NOMO-1 treated with DMSO at 0.1 percent for 48 hours (cell line): ENCODE results near the gene TNFRSF1B.

Experiments
- DNase-seq: peaks from one replicate; lab custom pipeline; 2025; ENCODE audit not compliant: unreplicated experiment; lab: John Stamatoyannopoulos, UW

TNFRSF1B gene

DNA sequence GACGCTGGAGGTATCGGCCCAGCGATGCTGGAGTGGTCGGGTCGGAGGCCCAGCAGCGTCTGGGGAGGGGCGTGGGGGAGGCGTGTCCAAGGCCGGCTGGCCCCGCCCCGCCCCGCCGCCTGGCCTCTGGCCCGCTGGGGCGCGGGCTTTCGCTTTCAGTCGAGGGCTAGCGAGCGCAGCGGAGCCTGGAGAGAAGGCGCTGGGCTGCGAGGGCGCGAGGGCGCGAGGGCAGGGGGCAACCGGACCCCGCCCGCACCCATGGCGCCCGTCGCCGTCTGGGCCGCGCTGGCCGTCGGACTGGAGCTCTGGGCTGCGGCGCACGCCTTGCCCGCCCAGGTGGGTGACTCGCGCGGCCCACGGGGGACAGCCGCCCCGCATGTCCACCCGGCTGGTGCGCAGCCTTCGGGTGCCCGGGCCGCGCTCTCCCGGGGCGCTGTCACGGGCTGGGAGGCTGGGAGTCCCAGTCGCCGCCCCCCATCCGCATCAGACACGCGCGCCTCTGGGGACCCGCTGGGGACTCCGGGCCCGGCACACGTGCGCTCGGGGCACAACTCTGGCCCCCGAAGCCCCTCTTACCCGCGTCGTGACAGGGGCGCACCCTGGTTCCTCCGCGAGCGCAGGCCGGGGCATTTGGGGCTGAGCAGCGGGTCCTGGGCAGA, at the start of gene TNFRSF1B:
Gene TNFRSF1B (plus strand): TSS at position 158 of the 659 bp plus-strand sequence. CDS start 101 bp downstream, at position 259.
- DNase-seq = peak; percentile 47

DNA sequence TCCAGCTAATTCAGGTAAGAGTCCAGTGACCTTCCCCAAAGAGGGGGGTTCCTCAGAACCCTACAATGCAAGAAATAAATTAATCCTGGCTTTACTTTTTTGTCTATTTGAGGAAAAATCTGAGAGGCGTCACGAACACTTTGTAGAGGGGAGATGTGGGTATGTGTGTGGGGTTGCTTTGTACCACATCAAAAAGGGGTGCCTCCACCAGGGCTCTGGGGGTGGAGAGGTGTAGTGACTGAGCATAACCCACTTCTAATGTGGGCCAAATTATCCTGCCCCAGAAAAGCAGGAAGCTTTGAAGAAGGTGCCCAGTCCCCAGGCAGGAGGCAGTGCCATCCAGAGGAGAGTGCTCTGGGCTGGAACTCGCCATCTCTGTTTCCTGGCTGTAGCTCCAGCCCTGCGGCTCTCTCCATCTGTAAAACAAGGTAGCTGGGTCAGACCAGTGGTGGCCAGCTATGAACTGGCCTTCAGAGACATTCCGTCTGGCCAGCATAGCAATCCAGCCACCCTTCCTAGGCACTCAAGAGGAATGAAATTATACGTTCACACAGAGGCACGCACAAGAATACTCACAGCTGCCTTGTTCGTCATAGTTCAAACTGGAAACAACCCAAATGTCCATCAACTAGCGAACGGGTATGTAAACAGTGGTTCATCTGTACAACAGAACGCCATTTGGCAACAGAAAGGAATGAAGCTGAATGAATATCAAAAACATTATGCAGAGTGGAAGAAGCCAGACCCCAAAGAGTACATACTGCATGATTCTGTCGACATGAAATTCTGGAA, 45.4 kb upstream of the TNFRSF1B start:
- no peak for DNase-seq

DNA sequence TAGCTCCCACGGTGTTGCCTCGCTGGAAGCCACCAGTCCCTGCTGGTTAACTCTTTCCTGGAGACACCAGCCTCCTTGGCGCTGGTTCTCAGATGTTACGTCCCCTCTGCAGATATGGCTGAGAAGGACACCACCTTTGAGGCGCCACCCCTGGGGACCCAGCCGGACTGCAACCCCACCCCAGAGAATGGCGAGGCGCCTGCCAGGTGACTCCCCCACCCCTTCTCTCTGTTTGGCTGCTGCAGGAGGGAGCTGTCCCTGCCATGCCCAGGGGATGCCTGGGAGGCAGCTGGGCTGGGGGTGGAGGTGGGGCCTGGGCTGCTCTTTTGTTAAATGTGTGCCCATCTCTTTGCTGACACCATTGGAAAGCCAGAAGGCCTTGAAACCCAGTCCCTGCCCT, 43.6 kb upstream of the TNFRSF1B start:
- no peak for DNase-seq

DNA sequence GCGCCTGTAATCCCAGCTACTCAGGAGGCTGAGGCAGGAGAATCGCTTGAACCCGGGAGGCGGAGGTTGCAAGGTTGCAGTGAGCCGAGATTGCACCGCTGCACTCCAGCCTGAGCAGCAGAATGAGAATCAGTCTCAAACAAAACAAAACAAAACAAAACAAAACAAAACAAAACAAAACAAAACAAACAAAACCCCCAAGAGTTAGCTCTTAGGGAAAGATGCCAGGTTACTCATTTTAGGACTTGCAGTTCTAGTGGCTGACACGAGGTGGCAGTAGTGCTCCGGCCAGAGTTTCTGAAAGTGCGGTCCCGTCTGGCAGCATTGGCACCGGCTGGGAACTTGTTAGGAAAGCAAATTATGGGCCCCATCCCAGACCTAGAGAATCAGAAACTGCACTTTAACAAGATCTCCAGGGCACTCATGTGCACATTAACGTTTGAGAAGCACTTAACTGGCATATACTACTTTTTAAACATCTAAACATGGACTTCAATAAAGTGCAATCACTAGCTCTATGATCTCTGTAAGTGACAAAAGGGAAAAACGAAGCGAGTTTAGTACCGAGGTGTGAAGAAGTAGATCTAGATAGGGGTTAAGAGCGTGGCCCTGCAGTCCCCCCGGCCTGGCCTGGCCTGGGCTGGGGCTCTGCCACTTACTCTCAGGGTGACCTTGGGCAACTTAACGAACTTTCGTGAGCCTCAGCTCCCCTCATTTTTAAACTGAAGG, 41.9 kb upstream of the TNFRSF1B start:
- peak; percentile 62 for DNase-seq

DNA sequence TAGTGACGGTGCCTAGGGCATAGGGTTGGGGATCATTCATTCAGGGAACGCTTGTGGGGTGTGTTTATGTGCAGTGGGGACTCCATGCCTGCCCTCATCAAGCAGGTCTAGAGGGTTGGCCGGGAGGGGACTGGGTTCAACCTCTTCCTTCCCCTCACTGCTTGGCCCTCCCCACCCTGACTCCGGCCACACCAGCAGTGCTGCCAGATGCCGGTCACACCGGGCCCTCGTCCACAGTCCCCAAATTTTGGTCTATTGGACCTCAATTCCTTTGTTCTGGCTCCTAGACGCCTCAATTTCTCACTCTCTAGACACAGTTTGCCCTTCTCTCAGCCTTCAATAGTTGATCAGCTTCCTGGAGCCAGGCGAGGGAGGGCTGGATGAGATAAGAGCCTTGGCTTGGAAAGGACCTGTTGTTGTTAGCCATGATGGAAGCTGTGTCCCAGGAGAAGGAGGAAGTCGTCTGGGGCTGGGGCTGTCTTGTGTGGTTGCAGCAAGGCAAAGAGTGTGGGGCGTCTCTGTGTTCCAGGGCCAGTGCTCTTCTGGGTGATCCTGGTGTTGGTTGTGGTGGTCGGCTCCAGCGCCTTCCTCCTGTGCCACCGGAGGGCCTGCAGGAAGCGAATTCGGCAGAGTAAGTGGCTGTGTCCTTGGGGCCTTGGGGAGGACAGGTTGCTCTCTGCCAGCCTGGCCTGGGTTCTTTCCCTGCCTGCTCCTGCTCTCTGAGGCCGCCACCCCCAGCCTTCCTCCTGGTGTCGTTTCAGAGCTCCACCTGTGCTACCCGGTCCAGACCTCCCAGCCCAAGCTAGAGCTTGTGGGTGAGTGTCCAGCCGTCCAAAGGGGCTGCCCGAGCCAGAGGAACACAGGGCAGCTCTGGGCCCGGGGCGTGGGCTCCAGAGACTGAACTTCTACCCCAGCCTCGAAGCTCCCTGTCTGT, 41.1 kb upstream of the TNFRSF1B start:
- DNase-seq = no peak

DNA sequence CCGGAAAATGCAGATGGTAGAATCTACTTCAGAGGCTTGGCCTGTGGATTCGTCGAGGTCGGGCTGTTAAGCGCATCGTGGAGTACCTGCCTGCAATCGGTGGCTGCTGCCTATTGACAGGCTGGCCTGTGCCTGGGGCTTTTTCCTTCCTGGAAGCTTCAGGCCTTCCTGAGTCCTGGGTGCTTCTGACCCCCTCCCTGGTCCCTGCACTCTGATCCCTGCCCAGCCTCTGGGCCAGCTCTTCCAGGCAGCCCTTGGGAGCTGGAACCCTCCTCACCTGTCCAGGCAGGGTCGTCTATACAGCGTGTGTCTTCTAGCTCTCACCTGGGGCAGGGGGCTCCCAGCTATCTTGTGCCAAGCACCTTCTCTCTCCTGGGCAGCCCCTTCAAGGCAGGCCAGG, 40.0 kb upstream of the TNFRSF1B start:
- no peak for DNase-seq

DNA sequence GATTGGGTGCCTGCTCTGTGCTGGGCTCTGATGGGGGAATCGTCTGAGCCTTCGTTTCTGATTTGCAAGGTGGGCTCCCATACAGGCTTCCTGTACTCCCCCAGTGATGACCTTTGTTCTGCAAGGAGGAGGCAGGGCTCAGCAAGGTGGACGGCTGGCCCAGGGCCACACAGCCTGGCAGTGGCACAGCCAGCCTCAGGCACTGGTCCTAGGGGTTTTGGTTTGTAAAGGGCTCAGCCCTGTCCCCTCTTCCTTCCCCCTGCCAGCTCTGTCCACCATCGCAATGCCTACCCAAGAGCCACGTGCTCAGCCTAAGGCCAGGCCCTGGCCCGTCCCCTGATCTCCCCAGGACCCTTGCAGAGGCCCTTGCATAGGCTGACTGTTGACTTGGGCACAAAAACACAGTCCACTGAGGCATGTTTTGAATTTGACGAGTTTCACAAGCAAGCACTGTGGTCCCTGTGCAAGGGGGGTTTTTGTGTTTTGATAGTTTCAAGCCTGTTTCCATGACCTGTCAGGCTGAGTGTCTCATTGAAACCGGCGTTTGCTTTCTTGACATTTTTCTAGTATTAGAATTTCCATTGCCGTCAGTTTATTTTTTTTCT, 39.5 kb upstream of the TNFRSF1B start:
- DNase-seq = no peak

DNA sequence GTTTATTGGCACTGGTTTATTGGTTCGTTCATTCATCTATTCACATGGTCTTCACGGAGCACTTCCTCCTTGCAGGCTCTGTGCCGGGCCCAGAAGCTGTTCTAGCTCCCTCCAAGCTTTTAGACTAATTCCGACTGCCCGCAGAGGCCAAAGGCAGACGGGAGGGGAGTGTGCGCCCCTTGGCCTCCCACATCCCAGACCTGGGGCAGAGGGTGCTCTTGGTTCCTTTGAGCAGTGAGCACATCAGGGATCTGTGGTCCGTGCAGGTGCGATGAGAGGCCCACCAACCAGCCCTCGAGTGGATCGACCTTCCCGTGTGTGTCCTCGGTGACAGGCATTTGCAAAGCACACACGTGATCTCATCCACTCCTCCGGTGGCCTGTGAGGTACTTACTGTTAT, 38.7 kb upstream of the TNFRSF1B start:
- no peak for DNase-seq

DNA sequence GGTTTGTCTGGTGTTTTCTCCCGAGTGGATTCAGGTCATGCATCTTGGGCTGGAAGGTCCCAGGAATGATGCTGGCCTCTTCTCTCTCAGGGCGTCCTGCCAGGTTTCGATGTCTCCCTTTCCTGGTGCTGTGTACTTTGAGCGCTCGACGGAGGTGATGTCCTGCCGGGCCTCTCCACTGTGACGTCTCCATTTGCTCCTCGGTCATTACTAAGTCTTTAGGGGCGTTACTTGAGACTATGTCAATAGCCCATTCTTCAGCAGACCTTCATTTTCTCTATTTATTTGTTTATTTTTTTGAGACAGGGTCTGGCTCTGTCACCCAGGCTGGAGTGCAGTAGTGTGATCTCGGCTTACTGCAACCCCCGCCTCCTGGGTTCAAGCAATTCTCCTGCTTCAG, 37.2 kb upstream of the TNFRSF1B start:
- no peak for DNase-seq

DNA sequence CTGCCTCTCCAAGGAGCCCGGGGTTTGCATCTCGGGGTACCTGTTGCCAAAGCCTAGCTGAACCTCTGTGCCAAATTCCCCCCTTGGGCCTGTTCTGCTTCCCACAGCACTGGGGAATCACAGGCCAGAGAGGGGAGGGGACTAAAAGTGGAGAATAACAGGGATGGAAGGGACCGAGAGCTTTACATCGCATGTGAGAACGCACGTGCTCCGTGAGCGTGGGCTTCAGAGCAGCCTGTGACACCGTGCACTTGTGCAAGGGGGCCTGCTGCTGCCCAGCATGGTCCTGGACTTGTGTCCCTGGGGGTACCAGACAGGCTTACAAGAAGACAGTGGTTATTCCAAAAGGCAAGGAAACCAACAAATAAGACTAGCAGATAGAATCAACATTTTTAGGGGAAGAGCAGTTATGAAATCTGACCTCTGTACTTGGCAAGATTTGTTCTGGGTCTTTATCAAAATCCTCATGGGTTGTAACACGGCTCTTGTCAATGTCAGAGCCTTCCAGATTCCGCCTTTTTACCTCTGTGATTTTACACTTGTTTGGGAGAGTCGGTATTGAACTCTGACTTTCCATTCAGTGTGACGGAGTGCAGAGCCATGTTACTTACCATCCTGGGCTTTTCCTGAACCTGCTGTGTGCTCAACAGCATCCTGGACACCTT, 36.2 kb upstream of the TNFRSF1B start:
- DNase-seq = no peak

DNA sequence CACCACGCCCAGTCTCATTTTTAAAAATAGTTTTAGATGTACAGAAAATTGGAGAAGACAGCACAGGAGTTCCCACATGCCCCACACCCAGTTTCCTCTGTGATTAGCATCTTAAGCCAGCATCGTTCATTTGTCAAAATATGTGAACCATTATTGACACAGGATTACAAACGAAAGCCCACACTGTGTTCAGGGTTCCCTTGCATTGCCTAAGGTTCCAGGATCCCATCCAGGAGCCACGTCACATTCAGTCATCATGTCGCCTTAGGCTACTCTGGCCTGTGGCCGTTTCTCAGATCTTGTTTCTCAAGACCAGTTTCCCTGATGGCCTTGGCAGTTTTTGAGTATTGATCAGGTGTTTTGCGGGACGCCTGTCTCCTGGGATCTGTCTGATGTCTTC, 34.7 kb upstream of the TNFRSF1B start:
- no peak for DNase-seq

DNA sequence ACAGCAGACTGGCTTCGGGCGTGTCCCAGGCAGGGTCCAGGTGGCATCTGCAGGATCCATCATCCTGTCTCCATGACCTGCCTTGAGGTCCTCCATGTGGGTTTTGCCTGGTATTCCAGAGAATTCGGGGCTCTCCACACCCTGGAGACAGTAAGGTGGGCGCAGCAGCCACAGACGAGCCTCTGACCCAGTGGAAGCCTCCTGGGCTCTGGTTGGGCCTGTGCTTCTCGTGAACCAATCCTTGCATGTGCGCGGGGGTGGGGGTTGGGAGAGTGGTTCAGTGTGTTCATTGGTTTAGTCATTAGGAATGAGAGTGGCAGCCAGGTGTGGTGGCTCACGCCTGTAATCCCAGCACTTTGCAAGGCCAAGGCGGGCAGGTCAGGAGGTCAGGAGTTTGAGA, 32.1 kb upstream of the TNFRSF1B start:
- DNase-seq = no peak

DNA sequence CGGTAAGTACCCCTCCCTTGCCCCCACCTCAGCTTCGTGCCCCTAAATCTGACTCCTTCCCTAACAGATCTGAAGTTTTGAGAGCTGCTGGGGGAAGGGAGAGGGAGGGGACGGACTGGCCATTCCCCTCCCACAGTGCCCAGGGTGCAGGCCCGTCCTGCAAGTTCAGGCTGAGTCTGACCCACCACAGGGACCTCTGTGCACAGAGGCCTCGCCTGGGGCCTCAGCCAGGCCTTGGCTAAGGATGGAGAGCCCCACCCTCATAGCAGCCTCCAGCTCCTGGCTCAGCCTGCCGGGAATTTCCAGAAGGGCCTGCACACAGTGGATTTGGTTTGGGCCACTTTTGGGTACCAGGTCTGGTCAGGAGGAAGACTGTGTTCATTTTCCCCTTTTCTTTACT, 31.2 kb upstream of the TNFRSF1B start:
- DNase-seq = no peak

DNA sequence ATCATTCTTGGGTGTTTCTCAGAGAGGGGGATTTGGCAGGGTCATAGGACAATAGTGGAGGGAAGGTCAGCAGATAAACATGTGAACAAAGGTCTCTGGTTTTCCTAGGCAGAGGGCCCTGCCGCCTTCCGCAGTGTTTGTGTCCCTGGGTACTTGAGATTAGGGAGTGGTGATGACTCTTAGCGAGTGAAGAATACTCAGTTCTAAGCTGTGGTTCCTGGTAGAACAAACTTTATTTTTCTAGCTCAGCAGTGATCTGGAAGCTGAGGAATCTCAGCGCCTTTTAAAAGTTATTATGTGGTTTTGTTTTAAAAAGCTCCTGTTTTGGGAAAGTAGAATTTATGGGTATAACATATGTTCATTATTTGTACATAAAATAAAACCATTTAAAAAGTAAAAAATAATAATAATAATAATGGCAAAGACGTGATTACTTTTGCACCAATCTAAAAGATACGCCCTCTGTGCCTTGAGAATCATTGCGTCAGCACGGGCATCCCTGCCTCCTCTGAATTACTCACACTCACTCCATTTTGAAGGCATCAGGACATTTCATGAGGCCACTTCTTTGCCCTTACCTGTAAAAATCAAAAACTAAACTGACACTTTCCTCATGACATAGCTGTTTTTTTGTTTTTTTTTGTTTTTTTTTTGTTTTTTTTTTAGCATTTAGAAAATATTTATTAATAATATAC, 29.7 kb upstream of the TNFRSF1B start:
- no peak for DNase-seq

DNA sequence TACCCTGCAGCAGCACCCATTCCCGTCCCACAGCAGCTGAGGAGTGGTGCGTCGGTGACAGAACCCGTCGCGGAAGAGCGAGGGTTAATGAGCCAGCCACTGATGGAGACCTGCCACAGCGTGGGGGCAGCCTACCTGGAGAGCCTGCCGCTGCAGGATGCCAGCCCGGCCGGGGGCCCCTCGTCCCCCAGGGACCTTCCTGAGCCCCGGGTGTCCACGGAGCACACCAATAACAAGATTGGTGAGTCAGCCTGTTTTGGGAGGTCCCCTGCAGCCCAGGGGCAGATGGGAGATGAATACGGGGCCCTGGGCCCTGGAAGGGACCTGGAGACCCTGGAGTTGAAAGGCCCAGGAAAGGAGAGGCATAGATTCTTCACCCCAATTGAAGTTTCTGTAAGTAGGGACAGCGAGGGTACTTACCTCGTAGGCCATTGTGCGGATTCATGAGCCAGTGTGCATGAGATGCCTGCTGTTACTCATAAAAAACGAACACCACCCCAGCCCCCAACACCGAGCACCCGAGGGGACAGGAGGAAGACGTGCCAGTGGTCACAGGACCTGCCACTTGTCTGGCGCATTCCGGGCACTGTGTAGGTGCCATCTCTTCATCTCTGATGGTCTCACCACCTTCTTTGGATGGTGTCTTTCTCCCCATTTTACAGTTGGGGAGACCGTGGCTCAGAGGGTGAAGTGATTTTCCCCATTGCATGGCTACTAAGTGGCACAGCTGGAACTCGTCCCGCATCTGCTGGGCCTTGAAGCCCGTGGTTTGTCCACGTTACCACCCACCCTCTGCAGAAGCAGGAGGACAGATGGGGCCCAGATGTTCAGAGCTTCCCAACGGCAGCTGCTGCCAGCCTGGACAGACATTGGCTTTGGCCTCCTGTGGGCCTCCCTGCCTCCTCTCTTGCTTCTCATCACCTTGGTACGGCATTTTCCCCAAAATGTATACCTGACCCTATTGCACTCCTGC, 28.3 kb upstream of the TNFRSF1B start:
- DNase-seq = no peak

DNA sequence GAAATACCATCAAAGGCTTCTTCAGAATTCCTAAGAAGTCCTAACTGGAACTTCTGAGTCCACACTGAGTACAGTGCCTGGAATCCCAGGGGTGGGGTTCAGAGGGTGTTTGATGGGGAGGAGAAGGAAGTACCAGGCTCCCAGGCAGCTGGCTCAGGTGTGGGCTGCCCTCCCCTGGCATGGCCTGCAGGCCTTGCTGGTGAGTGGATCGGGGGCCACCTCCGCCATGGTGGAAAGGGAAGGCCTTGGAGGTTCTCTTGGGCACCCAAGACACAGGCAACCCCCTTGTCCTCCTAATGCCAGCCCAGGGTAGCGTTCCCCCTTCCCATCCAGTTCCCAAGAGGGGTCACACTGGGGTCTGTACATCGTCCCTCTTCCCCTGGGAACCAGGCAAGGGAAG, 26.8 kb upstream of the TNFRSF1B start:
- no peak for DNase-seq

DNA sequence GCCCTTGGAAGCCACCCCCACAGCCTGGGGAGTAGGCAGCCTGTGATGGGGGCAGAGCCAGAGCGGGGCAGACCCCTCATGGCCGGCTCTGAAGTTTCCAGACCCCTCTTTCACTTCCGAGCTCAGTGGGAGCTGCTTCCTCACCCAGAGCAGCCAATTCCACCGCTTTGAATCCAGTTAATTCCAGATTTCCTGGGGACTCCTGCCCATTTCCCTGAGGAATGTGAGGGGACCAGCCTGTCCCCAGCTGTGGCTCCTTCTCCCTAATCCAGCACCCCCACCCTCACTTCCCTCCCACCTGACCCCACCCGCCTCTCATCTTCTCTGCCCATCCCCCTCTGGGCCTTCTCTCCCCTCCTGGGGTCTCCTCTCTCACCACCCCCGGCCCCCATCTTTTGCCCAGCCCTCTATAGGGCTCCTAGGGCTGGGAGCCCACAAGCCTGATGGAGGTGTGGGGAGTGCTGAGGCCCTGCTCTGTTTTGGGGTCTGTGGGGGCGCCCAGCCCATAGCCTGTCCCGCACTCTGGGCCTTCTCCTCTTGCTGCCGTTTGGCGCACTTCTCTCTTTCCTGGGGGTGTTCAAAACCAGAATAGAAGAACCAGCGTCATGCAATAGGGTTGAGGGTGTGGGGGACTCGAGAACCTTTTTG, 26.2 kb upstream of the TNFRSF1B start:
- no peak for DNase-seq
